Measurements from ENCODE around the gene CRHR2.

DNA sequence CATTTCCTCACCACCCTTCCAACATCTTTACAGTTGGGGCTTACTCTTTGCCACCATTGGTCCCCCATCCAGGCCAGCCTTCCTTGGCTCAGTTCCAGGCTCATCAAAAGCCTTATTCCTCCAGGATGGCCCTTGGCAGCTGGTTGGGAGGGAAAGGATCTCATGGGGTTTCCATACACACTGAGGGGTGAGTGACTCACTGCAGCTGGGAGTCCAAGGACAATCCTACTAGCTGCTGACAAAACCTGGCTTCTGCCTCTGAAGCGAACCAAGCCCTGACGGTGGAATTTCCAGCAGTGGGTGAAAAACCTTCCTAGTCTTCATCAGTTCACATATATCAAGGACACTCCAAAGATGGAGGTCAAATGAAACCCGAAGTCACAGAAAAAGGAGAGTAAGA, 22.9 kb downstream of the CRHR2 start:
- TF ChIP-seq, protein P1, sequence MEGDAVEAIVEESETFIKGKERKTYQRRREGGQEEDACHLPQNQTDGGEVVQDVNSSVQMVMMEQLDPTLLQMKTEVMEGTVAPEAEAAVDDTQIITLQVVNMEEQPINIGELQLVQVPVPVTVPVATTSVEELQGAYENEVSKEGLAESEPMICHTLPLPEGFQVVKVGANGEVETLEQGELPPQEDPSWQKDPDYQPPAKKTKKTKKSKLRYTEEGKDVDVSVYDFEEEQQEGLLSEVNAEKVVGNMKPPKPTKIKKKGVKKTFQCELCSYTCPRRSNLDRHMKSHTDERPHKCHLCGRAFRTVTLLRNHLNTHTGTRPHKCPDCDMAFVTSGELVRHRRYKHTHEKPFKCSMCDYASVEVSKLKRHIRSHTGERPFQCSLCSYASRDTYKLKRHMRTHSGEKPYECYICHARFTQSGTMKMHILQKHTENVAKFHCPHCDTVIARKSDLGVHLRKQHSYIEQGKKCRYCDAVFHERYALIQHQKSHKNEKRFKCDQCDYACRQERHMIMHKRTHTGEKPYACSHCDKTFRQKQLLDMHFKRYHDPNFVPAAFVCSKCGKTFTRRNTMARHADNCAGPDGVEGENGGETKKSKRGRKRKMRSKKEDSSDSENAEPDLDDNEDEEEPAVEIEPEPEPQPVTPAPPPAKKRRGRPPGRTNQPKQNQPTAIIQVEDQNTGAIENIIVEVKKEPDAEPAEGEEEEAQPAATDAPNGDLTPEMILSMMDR (IDR thresholded peaks at IDR 0.05) = no peak
- TF ChIP-seq POLR2AphosphoS5 (IDR thresholded peaks at IDR 0.05) (no peak), POLR2A (IDR thresholded peaks at IDR 0.05) (no peak)
